GM19438 (cell line): ENCODE data around the gene CBX2.
A peak's percentile ranks its signal among the peaks of the same experiment; 100 is the strongest.

ENCODE experiments used
- ATAC-seq: cut with Tn5 transposase; IDR thresholded peaks from one replicate; pipeline ENCODE4 v1.9.1; 2021; ENCODE audit warnings: low read depth; ENCODE audit not compliant: unreplicated experiment

CBX2 gene

GRCh38 chr17:79809530-79810129, 31.7 kb downstream of the CBX2 start:
- no peak for ATAC-seq

DNA sequence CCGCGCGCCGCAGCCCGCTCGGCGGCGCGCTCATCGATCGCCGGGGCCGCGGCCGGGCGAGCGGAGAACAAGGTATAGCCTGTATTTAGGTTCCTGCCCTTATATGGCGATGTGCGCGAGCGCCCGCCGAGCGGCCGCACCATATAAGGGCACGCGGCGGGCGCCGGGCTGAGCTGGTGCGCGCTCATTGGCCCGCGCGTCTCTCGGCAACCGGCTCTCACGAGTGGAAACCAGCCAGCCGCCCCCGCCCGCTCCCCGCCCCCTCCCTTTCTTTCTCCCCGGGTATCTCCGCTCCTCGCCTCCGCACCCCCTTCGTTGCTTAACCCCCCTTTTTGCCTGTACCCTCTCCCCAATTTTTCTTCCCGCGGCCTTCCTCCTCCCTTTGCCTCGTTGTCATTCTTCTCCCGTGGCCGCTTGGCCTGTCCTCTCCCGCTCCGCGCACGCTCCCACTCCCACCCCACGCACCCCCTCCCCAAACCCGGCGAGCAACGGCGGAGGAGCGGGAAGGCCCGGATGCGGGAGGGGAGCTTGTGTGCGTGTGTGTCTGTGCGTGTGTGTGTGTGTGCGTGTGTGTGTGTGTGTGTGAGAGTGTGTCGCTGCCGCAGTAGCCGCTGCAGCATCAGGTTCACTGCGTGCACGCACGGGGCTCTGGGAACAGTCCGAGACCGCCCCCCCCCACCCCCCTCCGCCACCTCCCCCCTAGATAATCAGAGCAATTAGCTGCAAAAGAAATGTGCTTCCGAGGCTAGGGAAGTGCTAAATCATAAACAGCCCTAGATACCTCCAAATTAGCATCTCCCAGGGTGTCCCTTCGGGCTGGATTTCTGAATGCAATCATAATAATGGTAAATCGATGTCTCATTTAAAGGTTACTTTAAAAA, 32.4 kb downstream of the CBX2 start:
- peak; percentile 75 for ATAC-seq

DNA sequence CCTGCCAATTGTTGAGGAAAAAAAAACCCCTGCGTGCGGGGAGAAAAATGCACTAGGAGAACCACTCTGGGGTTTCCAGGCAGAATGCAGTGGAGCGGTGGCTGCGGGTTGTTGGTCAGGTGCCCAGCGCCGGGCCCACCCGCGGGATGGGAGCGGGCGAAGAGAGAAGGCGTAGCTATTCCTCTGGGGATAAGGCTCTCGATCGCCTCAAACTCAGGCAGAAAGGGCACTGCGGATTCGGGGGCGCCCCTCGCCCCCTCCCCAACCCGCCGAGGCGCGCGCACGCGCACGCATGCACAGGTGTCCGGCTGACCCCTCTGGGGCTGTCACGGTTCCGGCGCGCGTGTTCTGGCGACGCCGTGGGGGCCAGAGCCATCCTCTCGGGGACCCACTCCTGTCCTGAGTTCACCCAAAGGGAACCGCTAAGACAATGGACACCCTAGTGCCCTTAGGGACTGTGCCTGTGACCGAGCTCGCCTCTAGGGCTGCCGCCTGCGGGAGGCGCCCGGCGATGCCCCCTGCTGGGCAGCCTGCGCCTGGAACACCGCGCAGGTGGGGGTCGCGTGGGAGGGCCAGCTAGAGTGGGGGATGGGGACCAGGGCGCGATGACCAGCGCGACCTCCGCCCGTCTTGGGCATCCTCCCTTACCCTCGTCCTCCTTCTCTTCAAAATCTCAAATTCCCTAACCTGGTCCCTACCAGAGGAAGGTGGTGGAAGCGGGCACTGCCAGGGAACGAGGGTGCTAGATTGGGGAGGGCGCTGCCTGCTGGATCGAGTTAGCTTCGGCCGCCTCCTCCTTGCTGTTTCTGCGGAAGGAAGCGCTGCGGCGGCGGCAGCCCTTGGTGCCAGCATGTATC, 33.3 kb downstream of the CBX2 start:
- no peak for ATAC-seq

GRCh38 chr17:79811868-79812352, 34.0 kb downstream of the CBX2 start:
- ATAC-seq = no peak

GRCh38 chr17:79812353-79813258, 34.7 kb downstream of the CBX2 start:
- ATAC-seq = no peak

DNA sequence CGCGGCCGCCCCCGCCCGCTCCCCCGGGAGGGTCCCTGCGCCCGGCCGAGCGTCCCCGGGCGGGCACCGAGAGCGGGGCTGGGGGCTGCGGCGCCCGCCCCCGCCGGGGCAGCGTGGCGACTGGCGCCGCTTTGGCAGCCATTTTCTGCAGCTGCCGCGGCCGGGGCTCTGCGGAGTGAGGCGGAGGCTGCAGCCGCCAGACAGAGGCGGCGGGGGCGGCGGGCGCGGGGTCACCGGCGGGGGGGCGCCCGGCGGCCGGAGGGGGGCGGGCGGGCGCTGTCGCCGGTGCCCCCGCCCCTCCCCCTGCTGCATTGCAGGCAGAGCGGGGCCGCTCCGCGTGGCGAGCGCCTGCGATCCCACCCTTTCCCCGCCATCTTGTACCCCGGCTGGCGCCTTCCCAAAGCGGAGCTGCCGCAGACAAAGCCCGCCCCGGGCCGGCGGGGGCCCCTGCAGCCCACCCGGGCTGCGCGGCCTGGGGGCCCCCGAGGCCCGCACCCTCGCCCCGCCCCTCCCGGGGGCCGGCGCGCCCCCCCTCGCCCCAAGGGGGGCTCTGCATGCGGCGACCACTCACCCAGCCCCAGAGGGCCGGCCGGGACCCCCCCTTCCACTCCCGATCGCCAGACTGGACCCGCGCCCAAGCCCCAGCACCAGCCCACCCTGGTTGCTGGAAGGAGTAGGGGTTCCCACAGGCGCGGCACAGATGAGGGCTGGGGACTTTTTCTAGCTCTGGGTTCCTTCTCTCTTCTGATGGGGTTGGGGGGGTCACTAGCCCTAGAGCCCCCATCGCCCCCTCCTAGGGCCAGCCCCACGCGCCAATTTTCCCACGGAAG, 35.6 kb downstream of the CBX2 start:
- no peak for ATAC-seq

GRCh38 chr17:79814127-79814973, 36.4 kb downstream of the CBX2 start:
- ATAC-seq = no peak

DNA sequence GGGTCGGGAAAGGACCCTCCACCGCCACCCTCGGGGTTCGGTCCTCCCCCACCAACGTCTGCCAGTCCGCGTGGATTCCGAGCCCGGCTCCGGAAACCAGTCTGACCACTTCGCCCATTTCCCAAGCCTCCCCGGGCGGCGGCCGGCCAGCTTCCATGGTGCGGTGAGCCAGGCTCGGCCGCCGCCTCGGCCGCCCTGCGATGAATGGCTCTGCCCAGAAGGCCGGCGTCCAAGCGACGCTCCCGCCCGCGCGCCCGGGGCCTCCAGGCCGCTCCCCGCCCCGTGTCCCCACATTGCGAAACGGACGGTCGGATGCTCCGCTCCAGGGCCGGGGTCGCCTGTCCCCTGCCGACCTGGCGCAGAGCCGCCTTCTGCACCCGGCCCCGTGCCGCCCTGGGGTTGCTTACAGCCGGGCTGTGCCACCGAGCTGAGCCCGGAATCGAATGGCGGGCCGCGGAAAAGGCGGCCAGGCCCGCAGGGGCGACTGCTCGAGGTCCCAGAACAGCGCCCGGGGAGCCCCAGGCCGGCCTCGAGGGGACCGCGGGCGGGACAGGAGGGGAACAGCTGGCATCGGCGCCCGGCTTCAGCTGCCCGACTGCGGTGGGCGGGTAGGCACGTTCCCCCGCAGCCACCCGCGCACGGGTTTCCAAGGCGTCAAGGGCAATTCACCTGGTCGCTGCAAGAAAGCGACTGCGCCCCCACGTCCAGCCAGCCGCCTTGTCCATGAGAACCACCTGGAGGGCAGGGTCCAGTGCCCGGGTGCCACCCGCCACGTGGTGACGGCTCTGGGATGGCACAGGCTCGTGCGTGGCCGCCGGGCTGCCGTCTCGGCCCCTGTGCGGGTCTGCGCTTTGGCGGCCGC, 37.3 kb downstream of the CBX2 start:
- ATAC-seq = no peak

- no peak for ATAC-seq
These were observed 38.0 kb downstream of the CBX2 start for GRCh38 chr17:79815836-79816461.

DNA sequence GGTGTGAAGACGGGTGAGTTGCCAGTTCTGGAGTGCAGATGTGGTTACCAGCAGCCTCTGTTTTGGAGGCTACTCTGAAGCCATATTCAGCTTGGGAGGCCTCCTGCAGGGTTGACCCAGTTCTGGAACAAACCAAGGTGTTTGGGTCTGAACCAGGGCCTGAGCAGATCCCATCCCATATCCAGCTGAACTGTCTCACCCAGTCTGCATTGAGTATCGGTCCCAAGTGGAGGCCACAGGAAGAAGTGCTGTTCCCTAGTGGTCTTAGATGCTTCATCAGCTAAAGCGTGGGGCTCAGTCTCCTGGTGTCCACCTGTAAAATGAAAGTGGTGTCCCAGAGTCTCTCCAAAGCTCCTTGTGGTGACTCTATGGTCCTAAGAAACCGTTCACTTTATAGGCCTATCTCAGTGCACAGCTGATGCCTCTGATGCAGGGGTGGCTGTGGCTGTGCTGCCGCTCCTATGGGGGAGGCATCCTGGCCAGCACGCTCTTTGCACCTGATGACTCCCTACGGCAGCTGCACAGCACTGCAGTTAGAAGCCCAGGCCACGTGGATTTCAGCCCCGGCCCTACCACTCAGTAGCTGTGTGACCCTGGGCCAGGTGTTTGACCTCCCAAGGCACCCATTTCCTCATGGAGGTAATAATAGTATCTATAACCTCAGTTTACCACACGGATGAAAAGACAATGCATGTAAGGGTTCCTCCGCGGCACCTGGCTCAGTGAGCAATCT, 40.2 kb downstream of the CBX2 start:
- no peak for ATAC-seq

- ATAC-seq = no peak
These were observed 41.1 kb downstream of the CBX2 start for GRCh38 chr17:79819085-79819484.

GRCh38 chr17:79819534-79820276, 41.8 kb downstream of the CBX2 start:
- ATAC-seq = no peak

DNA sequence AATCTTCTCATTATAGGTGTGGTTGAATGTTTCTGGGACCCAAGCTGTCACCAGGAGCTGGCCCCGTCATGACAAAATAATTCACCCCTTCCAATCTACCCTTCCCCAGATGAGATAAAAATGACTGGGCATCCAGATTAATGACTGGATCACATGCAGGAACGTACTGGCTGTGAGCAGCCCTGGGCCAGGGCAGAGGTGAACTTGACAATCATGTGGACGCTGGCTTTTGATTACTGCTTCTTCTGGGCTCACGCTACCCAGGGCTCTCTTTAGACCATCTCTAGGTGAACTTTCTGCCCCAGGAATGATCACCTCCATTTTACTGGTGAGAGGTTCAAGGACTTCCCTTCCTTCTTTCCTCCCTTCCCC, 43.0 kb downstream of the CBX2 start:
- ATAC-seq = no peak

DNA sequence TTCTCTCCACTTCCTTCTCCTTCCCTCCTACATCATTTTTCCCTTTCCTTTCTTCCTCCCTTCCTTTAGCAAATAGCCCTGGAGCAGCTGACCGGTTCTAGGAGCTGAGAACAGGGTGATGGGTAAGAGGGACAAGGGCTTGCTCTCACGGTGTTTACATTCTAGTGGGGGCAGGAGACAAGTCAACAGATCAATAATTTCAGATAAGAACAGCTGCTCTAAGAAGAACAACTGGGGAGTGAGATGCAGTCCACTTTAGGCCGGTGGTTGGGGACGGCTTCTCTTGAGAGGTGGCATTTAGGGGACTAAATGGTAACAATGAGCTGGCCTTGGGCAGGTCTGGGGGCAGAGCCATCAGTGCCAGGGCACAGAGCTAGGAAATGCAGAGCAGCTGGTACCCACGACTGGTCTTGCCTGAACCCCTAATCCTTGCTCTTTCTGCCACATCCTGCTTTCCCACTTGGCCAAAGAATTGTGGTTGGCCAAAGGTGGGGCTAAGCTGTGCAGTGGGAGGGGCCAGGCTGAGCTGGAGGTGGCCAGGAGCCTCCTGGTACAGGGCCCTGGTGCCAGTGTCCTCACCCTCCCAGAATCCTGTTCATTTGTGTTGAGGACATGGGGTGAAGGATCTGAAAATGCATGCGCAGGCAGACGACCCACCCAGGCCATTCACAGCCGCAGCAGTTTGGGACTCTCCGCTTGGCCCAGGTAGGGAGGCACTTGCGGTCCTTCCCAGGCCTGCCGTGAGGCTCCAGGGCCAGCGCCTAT, 43.6 kb downstream of the CBX2 start:
- ATAC-seq = no peak

DNA sequence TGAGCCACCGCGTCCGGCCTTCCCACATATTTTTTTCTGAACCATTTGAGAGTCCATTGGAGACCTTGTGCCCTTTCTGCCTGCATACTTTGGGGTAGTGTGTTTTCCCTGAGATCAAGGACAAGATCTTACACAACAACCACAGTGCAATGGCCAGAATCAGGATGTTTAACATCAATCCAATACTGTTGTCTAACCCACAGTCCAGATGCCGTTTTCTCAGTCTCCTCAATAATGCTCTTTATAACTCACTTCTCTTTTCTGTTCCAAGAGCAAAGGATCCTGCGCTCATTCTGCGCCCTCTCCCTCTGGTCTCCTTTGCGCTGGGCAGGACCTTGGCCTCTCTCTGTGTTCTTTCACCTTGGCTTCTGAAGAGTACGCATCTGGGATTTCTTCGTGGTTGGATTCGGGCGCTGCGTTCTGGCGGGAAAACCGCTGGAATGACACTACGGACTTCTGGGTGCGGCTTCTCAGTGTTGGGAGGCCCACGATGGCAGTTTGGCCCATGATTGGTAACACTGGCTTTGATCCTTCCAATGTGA, 44.7 kb downstream of the CBX2 start:
- ATAC-seq = no peak
